VCaP (cell line): ENCODE results near the gene USP9X.
"Not testable (repeated sequence)": the region's sequence is repeated elsewhere in the genome, so short reads cannot be mapped to it uniquely, and the experiment has no call there.

Experiments used
- H3K27ac ChIP-seq: fragments of 450-650 bp; 2 replicates; pipeline ENCODE4 v1.5.1; 2017
- TF ChIP-seq, protein P1 (sequence below): fragments of 450-650 bp; conservative IDR thresholded peaks from 2 replicates; pipeline ENCODE4 v1.5.1; 2017; ENCODE audit warnings: mild to moderate bottlenecking, moderate library complexity

Gene USP9X

DNA sequence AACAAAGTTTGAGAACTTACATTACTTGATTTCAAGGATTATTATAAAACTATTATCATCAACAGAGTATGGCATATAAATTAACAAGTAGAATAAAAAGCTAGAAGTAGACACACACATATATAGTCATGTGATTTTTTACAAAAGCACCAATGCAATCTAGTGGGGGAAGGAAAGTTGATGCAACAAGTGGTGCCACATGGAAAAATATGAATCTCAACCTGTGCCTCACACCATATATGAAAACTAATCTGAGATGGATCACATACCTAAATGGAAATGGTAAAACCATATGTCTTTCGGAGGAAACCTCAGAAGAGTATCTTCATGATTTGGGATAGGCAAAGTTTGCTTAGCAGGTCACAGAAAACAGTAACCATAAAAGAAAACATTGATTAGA, 34.9 kb upstream of the USP9X start:
- TF ChIP-seq, protein P1, sequence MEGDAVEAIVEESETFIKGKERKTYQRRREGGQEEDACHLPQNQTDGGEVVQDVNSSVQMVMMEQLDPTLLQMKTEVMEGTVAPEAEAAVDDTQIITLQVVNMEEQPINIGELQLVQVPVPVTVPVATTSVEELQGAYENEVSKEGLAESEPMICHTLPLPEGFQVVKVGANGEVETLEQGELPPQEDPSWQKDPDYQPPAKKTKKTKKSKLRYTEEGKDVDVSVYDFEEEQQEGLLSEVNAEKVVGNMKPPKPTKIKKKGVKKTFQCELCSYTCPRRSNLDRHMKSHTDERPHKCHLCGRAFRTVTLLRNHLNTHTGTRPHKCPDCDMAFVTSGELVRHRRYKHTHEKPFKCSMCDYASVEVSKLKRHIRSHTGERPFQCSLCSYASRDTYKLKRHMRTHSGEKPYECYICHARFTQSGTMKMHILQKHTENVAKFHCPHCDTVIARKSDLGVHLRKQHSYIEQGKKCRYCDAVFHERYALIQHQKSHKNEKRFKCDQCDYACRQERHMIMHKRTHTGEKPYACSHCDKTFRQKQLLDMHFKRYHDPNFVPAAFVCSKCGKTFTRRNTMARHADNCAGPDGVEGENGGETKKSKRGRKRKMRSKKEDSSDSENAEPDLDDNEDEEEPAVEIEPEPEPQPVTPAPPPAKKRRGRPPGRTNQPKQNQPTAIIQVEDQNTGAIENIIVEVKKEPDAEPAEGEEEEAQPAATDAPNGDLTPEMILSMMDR: no peak
- no peak overlapping the region for H3K27ac ChIP-seq

GRCh38 chrX:41051288-41051687, 34.0 kb upstream of the USP9X start:
- H3K27ac ChIP-seq: no peak overlapping the region
- TF ChIP-seq, protein P1: no peak

DNA sequence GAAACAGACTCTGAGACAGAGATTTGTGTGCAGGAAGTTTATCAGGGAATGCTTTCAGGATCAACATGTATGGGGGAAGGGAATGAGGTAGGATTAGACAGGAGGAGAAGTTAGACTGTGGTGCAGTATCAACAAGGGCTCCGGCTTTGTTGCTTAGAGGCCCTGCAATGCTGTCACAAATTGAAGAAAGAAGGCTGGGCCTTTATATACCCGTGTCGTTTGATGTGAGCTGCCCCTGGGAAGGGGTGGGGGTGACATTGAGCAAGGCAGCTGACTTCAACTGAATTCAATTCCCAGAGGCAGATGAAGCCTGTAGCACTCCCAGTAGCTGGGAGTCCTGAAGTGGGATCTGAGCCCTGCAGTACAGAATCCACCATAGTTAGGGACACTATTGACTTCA, 29.5 kb upstream of the USP9X start:
- TF ChIP-seq, protein P1: no peak
- no peak overlapping the region for H3K27ac ChIP-seq

GRCh38 chrX:41063276-41063675, 22.0 kb upstream of the USP9X start:
- H3K27ac ChIP-seq: not testable (repeated sequence)

DNA sequence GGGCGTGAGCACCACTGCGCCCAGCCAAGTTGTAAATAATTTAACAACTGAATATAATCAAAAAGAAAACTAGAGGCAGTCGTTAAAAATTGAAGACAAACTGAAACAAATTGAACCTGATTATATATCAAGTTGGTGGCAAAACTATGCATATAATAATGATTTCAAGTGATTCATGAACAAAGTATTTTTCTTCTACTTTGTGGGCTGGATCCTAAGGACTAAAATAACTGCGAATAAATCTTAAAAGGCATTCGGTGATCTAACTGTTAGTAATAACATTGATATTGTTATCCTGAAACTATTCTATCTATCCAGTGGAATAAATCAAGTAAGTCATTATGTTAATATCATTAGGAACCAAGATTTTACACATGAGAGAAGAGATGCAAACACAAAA, 21.2 kb upstream of the USP9X start:
- TF ChIP-seq, protein P1: no peak
- H3K27ac ChIP-seq: no peak overlapping the region

DNA sequence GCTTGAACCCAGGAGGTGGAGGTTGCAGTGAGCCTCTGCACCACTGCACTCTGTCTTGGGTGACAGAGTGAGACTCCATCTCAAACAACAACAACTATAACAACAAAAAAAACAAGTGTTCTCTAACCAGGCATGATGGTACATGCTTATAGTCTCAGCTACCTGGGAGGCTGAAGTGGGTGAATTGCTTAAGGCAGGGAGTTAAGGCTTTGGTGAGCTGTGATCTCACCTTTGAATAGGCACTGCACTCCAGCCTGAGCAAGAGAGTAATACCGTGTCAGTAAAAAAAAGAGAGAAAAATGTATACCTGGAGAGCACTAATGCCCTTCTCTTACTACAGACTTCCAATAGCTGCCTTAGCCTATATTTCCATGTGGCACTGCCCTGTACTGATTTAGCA, 18.9 kb upstream of the USP9X start:
- no peak overlapping the region for H3K27ac ChIP-seq
- TF ChIP-seq, protein P1: no peak

GRCh38 chrX:41066969-41067368, 18.3 kb upstream of the USP9X start:
- no peak overlapping the region for H3K27ac ChIP-seq
- TF ChIP-seq, protein P1: no peak

- TF ChIP-seq, protein P1: no peak
- no peak overlapping the region for H3K27ac ChIP-seq
Measured at GRCh38 chrX:41067721-41068120, 17.5 kb upstream of the USP9X start.
